Heart right ventricle (tissue), 16 donors: ENCODE results near the gene TMEM88. TPM values are rescaled to one million over a fixed set of nuclear protein-coding genes. Genes with fewer than 3 reads are reported as not detected.
"Not testable (repeated sequence)": the region's sequence is repeated elsewhere in the genome, so short reads cannot be mapped to it uniquely, and the experiment has no call there.

Source experiments
- ATAC-seq, 8 donors: fragments of 200-7000 bp; cut with Tn5 transposase; one replicate each; pipeline ENCODE4 v1.9.1; 2020; ENCODE audit warnings: mild to moderate bottlenecking in 8 of 8, moderate library complexity in 8 of 8, moderate number of reproducible peaks in 1 of 8
- DNase-seq, 2 donors: peaks; one replicate each; pipeline ENCODE4 v3.0.0-alpha.2; 2020
- H3K27ac ChIP-seq, 10 donors: fragments of 200-600 bp; sonication (generic) in 2 of 10; one replicate each; pipeline versions ENCODE4 v1.5.0 to v1.8.0; 2020 to 2022; ENCODE audit warnings: mild to moderate bottlenecking in 3 of 10
- H3K27me3 ChIP-seq, 7 donors: fragments of 200-600 bp; one replicate each; pipeline ENCODE4 v1.8.0; 2021 to 2022; ENCODE audit warnings: mild to moderate bottlenecking in 2 of 7
- H3K36me3 ChIP-seq, 9 donors: fragments of 200-600 bp; sonication (generic) in 1 of 9; one replicate each; pipeline versions ENCODE4 v1.5.0 to v1.8.0; 2020 to 2022; ENCODE audit warnings: mild to moderate bottlenecking in 2 of 9
- H3K4me1 ChIP-seq, 9 donors: fragments of 200-600 bp; sonication (generic) in 1 of 9; one replicate each; pipeline versions ENCODE4 v1.5.0 to v1.8.0; 2020 to 2022; ENCODE audit warnings: mild to moderate bottlenecking in 4 of 9
- H3K4me3 ChIP-seq, 10 donors: fragments of 200-600 bp; sonication (generic) in 2 of 10; one replicate each; pipeline versions ENCODE4 v1.5.0 to v1.8.0; 2020 to 2022; ENCODE audit warnings: mild to moderate bottlenecking in 7 of 10, moderate library complexity in 2 of 10
- H3K9me3 ChIP-seq, 11 donors: fragments of 200-600 bp in 10 of 11; sonication (generic) in 2 of 11; one replicate each; pipeline versions ENCODE4 v1.5.0 to v1.8.0; 2013 to 2022; ENCODE audit warnings: mild to moderate bottlenecking in 2 of 11, control low read depth in 1 of 11, moderate library complexity in 1 of 11
- WGBS, 2 donors: extraction: QIAGEN DNeasy Blood & Tissue Kit; methylation state at CpG; one replicate each; pipeline ENCODE4 v1.1.7; 2013; ENCODE audit warnings: inconsistent platforms in 1 of 2; 5-methylcytosine and 5-hydroxymethylcytosine counted together
- intact Hi-C, 10 donors: fragments of 100-400 bp; cut with DNase I; formaldehyde crosslinking; loops; one replicate each; pipeline versions ENCODE4 v1.11.1 to v1.14.2; 2022
- polyA plus RNA-seq, 2 donors: library from polyadenylated mRNA; stranded (reverse); fragments of 200-250 nt; gene quantifications; one replicate each; pipeline ENCODE4 v1.2.3, GENCODE V29; 2013
- total RNA-seq, 10 donors: library from RNA; stranded (reverse); fragmentation: NEBNext Ultra II Directional in 3 of 10; extraction: Animal tissue kit (Norgen Biotek cat#: 25700) in 3 of 10; gene quantifications; one replicate each; pipeline versions ENCODE4 v1.2.1 to v1.2.4, GENCODE V29; 2021 to 2023
- TF ChIP-seq, protein P1 (sequence below), 9 donors: fragments of 200-600 bp; sonication (generic) in 2 of 9; IDR thresholded peaks; one replicate each; pipeline versions ENCODE4 v1.5.0 to v1.8.0; 2021 to 2022; ENCODE audit warnings: antibody characterized with exemption in 9 of 9, mild to moderate bottlenecking in 5 of 9, moderate library complexity in 1 of 9
- donor health status: Arrhythmogenic right ventricular cardiomyopathy.
- donor health status: ischemic (EF 13 %, LVEDD 7.1; RV severe dilation, severe dysfunction).
- donor health status: healthy with polysubstance abuse.
- donor health status: DM: no; HTN: yes; CAD: no.
- donor health status: DM: no; HTN: no; CAD: no.
- donor health status: ischemic (EF 25% LVEDD 6.9; RV normal size, moderate dysfunction).
- donor health status: ischemic (EF 25% LVEDD 5.7; RV mildly dilated, moderate dysfunction).
- donor health status: healthy.
- donor health status: DM: yes; HTN: yes; CAD: no.
- donor health status: Ischemic cardiomyopathy.
- donor health status: ischemic (EF 35%, LVEDD 5.7; RV mildly dilated, moderate dysfunction).
- donor health status: nonischemic (EF 11% LVEDD 7.7; RV severe dilation, severe dysfunction).
- donor health status: DM: yes; HTN: yes; CAD: no.
- donor health status: PGD.
- donor health status: ischemic (EF 29% LVEDD 5.4; RV normal size, mild dysfunction).
- donor health status: nonischemic (EF 23%, LVEDD 6.1; RV moderate dilation, normal function).

The TMEM88 gene
- total and polyA plus RNA-seq, 12 donors, result 12.3 to 298 (median 24.8) TPM

DNA sequence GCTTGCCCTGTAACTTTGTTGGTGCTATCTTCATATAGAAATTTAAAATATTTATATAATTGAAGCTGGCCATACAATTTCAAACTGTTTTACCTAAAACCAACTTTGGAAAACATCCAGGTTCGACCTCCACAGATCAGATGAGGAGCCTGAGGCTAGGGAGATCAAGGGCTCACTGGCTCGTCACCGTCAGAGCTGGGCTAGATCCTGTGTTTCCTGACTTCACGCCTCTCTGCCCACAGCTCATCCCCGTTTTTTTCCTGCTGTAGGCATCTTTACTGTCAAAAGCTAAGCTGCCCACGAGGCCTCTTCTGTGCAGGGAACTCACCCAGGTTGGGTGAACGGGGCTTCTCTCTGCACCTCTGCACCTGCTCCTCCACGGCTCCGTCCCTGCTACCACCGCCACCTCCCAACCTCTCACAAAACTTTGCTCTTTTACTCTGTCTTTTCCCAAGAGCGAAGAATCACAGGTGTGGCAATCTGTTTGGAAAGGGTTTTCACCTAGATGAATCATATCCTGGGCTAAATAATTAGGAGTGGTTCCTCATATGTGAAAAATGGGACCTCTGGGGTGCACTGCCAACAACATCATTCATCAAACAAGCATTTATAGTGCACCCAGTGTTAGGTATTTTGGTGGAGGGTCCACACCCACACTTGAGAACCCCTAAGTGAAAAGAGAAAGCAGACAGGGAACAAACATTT is 45.6 kb upstream of the TMEM88 start:
- Histone ChIP-seq H3K36me3 (no peaks in the 10 kb centered on the region), H3K27me3 (peaks cover 0 to 27% (median 9%) of the 10 kb centered on the region in 7 donors), H3K4me3 (no peak overlapping the region), H3K9me3 (no peaks in the 10 kb centered on the region), H3K4me1 (peaks cover 0 to 2% (median 0%) of the 10 kb centered on the region in 9 donors), H3K27ac (no peak overlapping the region)
- no peak for DNase-seq
- WGBS, 2 donors, result 73 to 80% methylated on average over 11 of the region's 11 CpGs
- ATAC-seq, result no peak
- TF ChIP-seq, protein P1, sequence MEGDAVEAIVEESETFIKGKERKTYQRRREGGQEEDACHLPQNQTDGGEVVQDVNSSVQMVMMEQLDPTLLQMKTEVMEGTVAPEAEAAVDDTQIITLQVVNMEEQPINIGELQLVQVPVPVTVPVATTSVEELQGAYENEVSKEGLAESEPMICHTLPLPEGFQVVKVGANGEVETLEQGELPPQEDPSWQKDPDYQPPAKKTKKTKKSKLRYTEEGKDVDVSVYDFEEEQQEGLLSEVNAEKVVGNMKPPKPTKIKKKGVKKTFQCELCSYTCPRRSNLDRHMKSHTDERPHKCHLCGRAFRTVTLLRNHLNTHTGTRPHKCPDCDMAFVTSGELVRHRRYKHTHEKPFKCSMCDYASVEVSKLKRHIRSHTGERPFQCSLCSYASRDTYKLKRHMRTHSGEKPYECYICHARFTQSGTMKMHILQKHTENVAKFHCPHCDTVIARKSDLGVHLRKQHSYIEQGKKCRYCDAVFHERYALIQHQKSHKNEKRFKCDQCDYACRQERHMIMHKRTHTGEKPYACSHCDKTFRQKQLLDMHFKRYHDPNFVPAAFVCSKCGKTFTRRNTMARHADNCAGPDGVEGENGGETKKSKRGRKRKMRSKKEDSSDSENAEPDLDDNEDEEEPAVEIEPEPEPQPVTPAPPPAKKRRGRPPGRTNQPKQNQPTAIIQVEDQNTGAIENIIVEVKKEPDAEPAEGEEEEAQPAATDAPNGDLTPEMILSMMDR (IDR thresholded peaks at IDR 0.05), result no peak
- intact Hi-C loops, result no loop called here

DNA sequence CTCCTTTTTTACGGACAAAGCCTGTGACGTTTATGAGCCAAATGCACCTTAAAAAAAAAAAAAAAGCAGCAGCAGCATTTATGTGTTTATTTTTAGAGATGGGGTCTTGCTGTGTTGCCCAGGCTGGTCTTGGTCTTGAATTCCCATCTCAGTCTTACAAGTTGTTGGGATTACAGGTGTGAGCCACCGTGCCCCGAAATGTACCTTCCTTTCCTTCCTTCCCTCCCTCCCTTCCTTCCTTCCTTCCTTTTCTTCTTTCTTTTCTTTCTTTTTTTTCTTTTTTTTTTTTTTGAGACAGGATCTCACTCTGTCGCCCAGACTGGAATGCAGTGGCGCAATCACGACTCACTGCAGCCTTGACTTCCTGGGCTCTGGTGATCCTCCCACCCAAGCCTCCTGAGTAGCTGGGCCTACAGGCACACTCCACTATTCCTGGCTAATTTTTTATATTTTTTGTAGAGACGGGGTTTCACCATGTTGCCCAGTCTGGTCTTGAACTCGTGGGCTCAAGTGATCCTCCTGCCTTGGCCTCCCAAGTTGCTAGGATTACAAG is 45.0 kb upstream of the TMEM88 start:
- peaks cover 0 to 27% (median 8%) of the 10 kb centered on the region in 7 donors for H3K27me3 ChIP-seq
- H3K4me1 ChIP-seq, H3K9me3 ChIP-seq, H3K27ac ChIP-seq, ATAC-seq, DNase-seq, H3K4me3 ChIP-seq, H3K36me3 ChIP-seq: not testable (repeated sequence)
- intact Hi-C loops, result loop anchor here in 1 of 10 donors (10.0 kb wide), 1 partner anchor 65 kb away; no protein-coding TSS in a partner anchor
- 76 to 78% methylated on average over 9 of the region's 9 CpGs for WGBS, 2 donors

DNA sequence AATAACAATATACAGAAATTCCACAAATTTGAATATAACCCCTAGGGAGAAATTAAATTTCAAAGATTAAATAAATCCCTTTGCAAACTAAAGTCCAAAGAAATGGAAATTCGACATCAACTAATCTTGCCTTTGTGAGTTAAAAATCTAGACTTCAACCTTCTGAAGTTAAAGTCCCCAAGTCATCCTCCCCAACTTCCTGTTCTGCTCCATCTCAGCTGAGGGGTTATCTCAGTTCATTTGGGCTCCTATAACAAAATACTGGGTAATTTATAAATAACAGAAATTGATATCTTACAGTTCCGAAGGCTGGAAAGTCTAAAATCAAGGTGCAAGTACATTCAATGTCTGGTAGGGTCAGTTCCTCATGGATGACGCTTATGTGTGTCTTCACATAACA is 43.6 kb upstream of the TMEM88 start:
- TF ChIP-seq, protein P1 (IDR thresholded peaks at IDR 0.05), result no peak
- intact Hi-C loops, result loop anchor here in 1 of 10 donors (10.0 kb wide), 1 partner anchor 66 kb away; no protein-coding TSS in a partner anchor
- WGBS, 2 donors, result 76 to 81% methylated on average over 3 of the region's 3 CpGs
- ATAC-seq, result no peak
- H3K27me3 ChIP-seq, result peaks cover 0 to 20% (median 4%) of the 10 kb centered on the region in 7 donors
- no peak overlapping the region for H3K27ac ChIP-seq
- no peak overlapping the region for H3K4me3 ChIP-seq
- no peaks in the 10 kb centered on the region for H3K36me3 ChIP-seq
- DNase-seq, result no peak
- no peaks in the 10 kb centered on the region for H3K4me1 ChIP-seq
- no peaks in the 10 kb centered on the region for H3K9me3 ChIP-seq

DNA sequence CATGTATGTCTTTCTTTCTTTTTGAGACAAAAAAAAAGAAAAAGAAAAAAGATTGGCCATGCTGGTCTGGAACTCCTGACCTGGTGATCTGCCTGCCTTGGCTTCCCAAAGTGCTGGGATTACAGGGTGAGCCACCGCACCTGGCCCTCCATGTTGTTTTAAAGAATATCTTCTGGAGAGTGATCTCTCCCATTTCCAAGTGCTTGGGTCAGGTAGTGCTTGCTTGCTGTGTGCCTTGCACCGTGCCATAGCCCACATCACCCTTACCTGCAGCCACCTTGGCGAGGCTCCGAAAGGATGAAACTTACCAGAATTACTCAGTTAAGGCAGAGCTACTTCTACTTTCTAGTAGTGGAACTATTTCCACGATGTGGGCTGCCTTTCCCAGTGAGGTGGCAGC is 39.9 kb upstream of the TMEM88 start:
- DNase-seq, result no peak
- Histone ChIP-seq H3K4me1 (no peaks in the 10 kb centered on the region), H3K27me3 (peaks cover 0 to 14% (median 0%) of the 10 kb centered on the region in 7 donors), H3K36me3 (no peaks in the 10 kb centered on the region), H3K4me3 (no peak overlapping the region), H3K27ac (no peak overlapping the region), H3K9me3 (no peaks in the 10 kb centered on the region)
- TF ChIP-seq, protein P1 (IDR thresholded peaks at IDR 0.05), result no peak
- intact Hi-C loops, result loop anchor here in 1 of 10 donors (10.0 kb wide), 1 partner anchor 70 kb away; no protein-coding TSS in a partner anchor
- no peak for ATAC-seq
- WGBS, 2 donors, result 91 to 94% methylated on average over 5 of the region's 5 CpGs
